GM21367 (cell line): ENCODE measurements around the gene EMX2.
"Not testable (repeated sequence)": the region's sequence is repeated elsewhere in the genome, so short reads cannot be mapped to it uniquely, and the experiment has no call there.

Experiments
- ATAC-seq: cut with Tn5 transposase; IDR thresholded peaks from one replicate; pipeline ENCODE4 v1.9.1; 2021; ENCODE audit not compliant: unreplicated experiment

Gene EMX2

GRCh38 chr10:117555017-117555416 lies 12.5 kb downstream of the EMX2 start:
- no peak for ATAC-seq

GRCh38 chr10:117555863-117556262 lies 13.3 kb downstream of the EMX2 start:
- ATAC-seq, result no peak

GRCh38 chr10:117556356-117556755 lies 13.8 kb downstream of the EMX2 start:
- no peak for ATAC-seq

GRCh38 chr10:117559712-117560111 lies 17.2 kb downstream of the EMX2 start:
- no peak for ATAC-seq

GRCh38 chr10:117560942-117561341 lies 18.4 kb downstream of the EMX2 start:
- no peak for ATAC-seq

- no peak for ATAC-seq
Observed at GRCh38 chr10:117562220-117562619, 19.7 kb downstream of the EMX2 start.

- ATAC-seq, result no peak
Observed at GRCh38 chr10:117562896-117563737, 20.6 kb downstream of the EMX2 start.

- no peak for ATAC-seq
Observed at GRCh38 chr10:117563780-117564179, 21.2 kb downstream of the EMX2 start.

GRCh38 chr10:117565068-117565467 lies 22.5 kb downstream of the EMX2 start:
- ATAC-seq, result no peak

GRCh38 chr10:117568334-117568733 lies 25.8 kb downstream of the EMX2 start:
- ATAC-seq, result no peak

- no peak for ATAC-seq
Observed at GRCh38 chr10:117569610-117570390, 27.3 kb downstream of the EMX2 start.

GRCh38 chr10:117570880-117571279 lies 28.3 kb downstream of the EMX2 start:
- ATAC-seq, result no peak

- ATAC-seq, result no peak
Observed at GRCh38 chr10:117574498-117575146, 32.1 kb downstream of the EMX2 start.

- ATAC-seq, result no peak
Observed at GRCh38 chr10:117578490-117578889, 35.9 kb downstream of the EMX2 start.

GRCh38 chr10:117578999-117579590 lies 36.5 kb downstream of the EMX2 start:
- no peak for ATAC-seq

- ATAC-seq, result no peak
Observed at GRCh38 chr10:117581961-117582360, 39.4 kb downstream of the EMX2 start.

GRCh38 chr10:117584831-117585230 lies 42.3 kb downstream of the EMX2 start:
- ATAC-seq, result not testable (repeated sequence)

- no peak for ATAC-seq
Observed at GRCh38 chr10:117587036-117587435, 44.5 kb downstream of the EMX2 start.

GRCh38 chr10:117590101-117590875 lies 47.7 kb downstream of the EMX2 start:
- no peak for ATAC-seq

GRCh38 chr10:117591043-117591442 lies 48.5 kb downstream of the EMX2 start:
- no peak for ATAC-seq
